Upper lobe of right lung (tissue), 1 donor: ENCODE data around the gene MPP3. TPM values are rescaled to one million over a fixed set of nuclear protein-coding genes. Genes with fewer than 3 reads are reported as not detected.
A peak's percentile ranks its signal among the peaks of the same experiment; 100 is the strongest.

Experiments used
- ATAC-seq: fragments of 200-7000 bp; cut with Tn5 transposase; one replicate; pipeline ENCODE4 v1.9.1; 2020; ENCODE audit warnings: mild to moderate bottlenecking, moderate library complexity
- DNase-seq: peaks from one replicate; pipeline ENCODE4 v3.0.0-alpha.2; 2020
- H3K27ac ChIP-seq: fragments of 200-600 bp; one replicate; pipeline ENCODE4 v1.8.0; 2022
- H3K27me3 ChIP-seq: fragments of 200-600 bp; one replicate; pipeline ENCODE4 v1.8.0; 2022; ENCODE audit warnings: mild to moderate bottlenecking
- H3K36me3 ChIP-seq: fragments of 200-600 bp; one replicate; pipeline ENCODE4 v1.8.0; 2022
- H3K4me1 ChIP-seq: fragments of 200-600 bp; one replicate; pipeline ENCODE4 v1.8.0; 2022
- H3K4me3 ChIP-seq: fragments of 200-600 bp; one replicate; pipeline ENCODE4 v1.8.0; 2022; ENCODE audit warnings: mild to moderate bottlenecking
- H3K9me3 ChIP-seq: fragments of 200-600 bp; one replicate; pipeline ENCODE4 v1.8.0; 2022
- intact Hi-C: fragments of 100-400 bp; cut with DNase I; formaldehyde crosslinking; loops from one replicate; pipeline ENCODE4 v1.11.0; 2022
- total RNA-seq: library from RNA; stranded (reverse); fragmentation: NEBNext Ultra II Directional; extraction: Animal tissue kit (Norgen Biotek cat#: 25700); gene quantifications from one replicate; pipeline ENCODE4 v1.2.1, GENCODE V29; 2021
- TF ChIP-seq, protein P1 (sequence below): fragments of 200-600 bp; IDR thresholded peaks from one replicate; pipeline ENCODE4 v1.8.0; 2022; ENCODE audit warnings: antibody characterized with exemption
- donor health status: DM: no; HTN: yes; CAD: no; lungs with severe emphysema.

The MPP3 gene
- total RNA-seq, 1 donor from 2014 or later: 28.6 TPM

DNA sequence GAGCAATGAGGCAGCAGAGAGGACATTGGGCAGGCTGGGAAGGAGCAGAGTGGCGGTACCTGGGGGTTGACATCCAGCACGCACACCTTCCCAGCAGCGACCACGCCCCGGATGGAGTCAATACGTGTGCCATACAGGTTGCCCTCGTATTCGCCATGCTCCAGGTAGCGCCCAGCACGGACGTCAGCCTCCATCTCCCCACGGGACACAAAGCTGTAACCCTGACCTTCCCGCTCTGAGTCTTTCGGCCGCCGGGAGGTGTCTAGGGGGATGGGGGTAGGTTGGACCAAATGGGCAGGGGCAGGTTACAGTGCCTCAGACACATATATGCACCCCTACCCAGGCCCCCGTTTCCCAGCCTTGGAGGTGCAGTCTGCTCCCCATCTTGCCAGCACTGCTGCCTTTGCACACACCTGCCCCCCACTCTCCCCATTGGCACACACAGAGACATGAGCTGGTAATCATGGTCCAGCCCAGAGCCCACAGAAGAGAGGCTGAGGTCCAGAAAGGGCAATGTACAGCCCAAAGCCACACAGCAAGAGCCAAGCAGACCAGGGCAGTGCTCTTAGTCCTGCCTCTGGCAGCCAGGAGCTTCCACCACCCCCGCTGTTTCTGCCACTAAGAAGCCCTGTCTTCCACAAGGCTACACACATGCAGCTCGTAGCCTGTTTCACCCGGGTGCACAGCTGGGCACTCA lies 46.9 kb upstream of the MPP3 start:
- ATAC-seq: no peak
- Histone ChIP-seq H3K9me3 (no peaks in the 10 kb centered on the region), H3K36me3 (no peaks in the 10 kb centered on the region), H3K4me1 (no peaks in the 10 kb centered on the region), H3K27ac (no peak overlapping the region), H3K4me3 (no peak overlapping the region), H3K27me3 (no peaks in the 10 kb centered on the region)
- intact Hi-C loops: no loop called here
- no peak for DNase-seq
- TF ChIP-seq, protein P1, sequence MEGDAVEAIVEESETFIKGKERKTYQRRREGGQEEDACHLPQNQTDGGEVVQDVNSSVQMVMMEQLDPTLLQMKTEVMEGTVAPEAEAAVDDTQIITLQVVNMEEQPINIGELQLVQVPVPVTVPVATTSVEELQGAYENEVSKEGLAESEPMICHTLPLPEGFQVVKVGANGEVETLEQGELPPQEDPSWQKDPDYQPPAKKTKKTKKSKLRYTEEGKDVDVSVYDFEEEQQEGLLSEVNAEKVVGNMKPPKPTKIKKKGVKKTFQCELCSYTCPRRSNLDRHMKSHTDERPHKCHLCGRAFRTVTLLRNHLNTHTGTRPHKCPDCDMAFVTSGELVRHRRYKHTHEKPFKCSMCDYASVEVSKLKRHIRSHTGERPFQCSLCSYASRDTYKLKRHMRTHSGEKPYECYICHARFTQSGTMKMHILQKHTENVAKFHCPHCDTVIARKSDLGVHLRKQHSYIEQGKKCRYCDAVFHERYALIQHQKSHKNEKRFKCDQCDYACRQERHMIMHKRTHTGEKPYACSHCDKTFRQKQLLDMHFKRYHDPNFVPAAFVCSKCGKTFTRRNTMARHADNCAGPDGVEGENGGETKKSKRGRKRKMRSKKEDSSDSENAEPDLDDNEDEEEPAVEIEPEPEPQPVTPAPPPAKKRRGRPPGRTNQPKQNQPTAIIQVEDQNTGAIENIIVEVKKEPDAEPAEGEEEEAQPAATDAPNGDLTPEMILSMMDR: no peak

DNA sequence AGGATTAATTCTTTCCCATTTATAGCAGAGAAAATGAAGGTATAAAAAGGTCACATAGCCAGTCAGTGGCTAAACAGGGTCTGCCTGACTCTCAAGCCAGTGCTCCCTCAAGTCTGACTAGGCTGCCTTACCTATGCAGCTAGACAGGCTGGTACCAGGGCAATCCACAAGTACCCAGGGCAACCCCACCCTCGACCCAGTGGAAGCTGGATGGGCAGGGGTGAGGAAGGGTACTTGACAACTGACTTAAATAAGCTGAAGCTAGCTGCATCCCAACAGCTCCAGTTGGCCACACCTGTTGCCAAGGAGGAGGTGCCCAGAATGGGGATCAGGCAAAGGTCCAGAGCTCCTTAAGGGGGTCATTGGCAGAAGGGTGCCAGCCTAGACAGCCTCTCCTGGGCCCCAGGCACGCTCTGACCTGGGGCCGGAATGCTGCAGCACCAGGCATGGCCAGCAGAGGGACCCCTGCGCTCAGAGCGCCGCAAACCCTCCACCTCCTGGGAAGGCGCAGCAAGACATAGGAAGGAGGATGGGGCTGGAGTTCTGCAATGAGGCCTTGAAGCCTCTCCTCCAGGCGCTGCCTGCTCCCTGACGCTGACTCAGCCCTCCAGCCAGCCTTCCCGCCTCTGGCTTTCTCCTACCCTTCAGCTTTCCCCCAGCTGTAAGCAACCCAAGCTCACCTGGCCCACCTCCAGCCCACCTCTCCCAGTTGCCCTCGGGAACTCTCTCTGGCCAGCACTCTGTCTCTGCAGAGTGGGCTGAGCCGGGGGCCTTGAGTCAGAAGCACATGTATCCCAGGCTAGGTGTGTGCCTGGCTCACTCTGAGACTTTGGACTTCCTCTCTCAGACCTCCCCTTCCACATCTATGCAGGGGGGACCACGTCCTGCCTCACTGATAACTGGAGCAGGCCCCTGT lies 45.6 kb upstream of the MPP3 start:
- Histone ChIP-seq H3K27me3 (no peaks in the 10 kb centered on the region), H3K9me3 (no peaks in the 10 kb centered on the region)
- peak; percentile 92 for ATAC-seq

DNA sequence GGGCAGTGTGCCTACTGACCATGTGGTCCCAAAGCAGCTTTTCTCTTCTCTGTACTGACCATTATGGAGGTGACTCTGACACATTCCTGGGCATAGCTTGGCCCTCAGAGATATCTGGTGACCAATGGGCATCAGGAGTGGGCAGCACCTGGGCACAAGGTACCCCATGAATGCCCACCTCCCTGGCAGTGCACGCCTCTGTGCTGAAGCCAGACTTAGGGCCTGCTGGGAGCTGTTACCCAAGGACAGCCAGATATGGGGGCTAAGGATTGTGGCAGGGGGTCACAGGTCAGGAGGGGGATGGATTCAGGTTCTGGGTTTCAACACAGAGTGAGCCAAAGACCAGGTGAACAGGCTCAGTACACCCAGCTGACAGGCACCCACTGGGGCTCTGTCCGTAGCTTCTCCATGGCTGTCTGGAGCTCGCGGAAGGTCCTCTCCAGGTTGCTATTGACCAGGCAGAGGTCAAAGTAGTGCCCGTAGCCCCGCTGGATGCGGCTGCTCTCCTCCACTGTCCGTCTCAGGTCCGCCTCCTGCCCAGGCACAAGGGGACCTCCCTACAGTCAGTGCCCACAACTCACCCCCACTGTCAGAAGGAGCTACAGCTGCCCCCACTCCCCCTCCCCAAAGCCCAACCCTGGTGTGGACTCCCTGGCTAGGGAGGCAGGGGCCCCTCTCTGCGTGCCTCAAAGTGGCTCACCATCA lies 44.7 kb upstream of the MPP3 start:
- intact Hi-C loops: no loop called here
- ATAC-seq: no peak
- no peak for DNase-seq

More for the DNA sequence above, 45.6 kb upstream of the MPP3 start:
- DNase-seq: peak; percentile 83
- Histone ChIP-seq H3K4me1 (no peaks in the 10 kb centered on the region), H3K27ac (no peak overlapping the region), H3K4me3 (no peak overlapping the region), H3K36me3 (no peaks in the 10 kb centered on the region)
- intact Hi-C loops: no loop called here
- TF ChIP-seq, protein P1: peak; percentile 94

DNA sequence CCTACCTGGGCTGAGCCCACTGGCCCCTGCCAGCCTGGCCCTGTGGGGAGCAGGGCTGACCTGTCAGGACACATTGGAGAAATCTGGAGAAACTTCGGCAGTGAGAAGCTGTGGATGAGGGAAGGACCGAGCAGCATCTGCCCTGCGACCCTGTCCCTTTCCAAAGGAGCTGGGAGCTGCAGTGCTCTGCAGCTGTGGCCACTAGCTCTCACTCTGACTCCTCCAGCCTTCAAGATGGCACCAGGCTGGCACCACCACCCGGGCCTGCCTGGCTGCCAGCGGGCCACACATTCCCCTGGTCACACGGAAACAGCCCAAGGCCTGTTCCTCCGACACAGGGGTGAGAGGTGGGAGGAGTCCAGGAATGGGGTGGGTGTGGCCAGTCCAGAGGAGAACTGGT lies 44.1 kb upstream of the MPP3 start:
- Histone ChIP-seq H3K9me3 (no peaks in the 10 kb centered on the region), H3K36me3 (no peaks in the 10 kb centered on the region), H3K27me3 (peaks cover 6% of the 10 kb centered on the region), H3K4me1 (no peaks in the 10 kb centered on the region), H3K27ac (no peak overlapping the region), H3K4me3 (no peak overlapping the region)
- TF ChIP-seq, protein P1: no peak
- intact Hi-C loops: no loop called here
- DNase-seq: no peak
- ATAC-seq: no peak

More for the DNA sequence above, 44.7 kb upstream of the MPP3 start:
- Histone ChIP-seq H3K4me3 (no peak overlapping the region), H3K27ac (no peak overlapping the region), H3K27me3 (peaks cover 6% of the 10 kb centered on the region), H3K36me3 (no peaks in the 10 kb centered on the region), H3K4me1 (no peaks in the 10 kb centered on the region), H3K9me3 (no peaks in the 10 kb centered on the region)
- TF ChIP-seq, protein P1: no peak

DNA sequence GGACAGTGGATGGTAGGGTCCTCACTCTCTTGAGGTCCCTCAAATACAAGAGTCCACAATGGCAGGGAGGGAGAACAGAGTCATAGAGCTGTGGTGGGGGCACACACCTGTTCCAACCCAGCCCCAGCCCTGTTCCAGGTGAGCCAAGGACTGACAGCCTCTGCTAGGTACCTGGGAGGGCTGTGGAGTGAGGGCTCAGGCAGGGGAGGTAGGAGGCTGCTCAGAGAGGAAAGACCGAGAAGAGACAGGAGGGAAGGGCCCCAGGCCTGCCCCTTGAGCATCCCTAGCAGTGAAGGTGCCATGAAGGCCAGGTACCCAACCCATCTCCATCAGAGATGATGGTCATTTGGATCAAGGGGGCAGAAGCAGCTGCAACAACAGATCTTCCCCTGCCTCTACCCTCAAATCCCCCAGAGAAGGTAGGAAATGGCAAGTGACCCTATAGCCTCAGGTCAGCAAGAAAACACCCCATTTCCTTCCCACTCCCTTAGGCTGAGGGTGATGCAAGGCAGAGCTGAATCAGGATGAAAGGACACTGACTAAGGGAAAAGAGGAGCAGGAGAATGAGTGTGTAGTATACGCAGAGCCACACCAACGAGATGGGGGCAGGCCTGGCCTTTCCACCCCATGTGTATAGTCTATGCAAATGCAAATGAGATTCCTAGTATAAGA lies 42.7 kb upstream of the MPP3 start:
- H3K27me3 ChIP-seq: peaks cover 6% of the 10 kb centered on the region
- no peak overlapping the region for H3K27ac ChIP-seq
- ATAC-seq (no peak), DNase-seq (no peak)
- intact Hi-C loops: no loop called here
- H3K9me3 ChIP-seq: no peaks in the 10 kb centered on the region
- H3K4me3 ChIP-seq: no peak overlapping the region
- H3K4me1 ChIP-seq: no peaks in the 10 kb centered on the region
- no peaks in the 10 kb centered on the region for H3K36me3 ChIP-seq
- TF ChIP-seq, protein P1: no peak
